GM19099 (cell line): ENCODE measurements around the gene PFDN5.

ENCODE experiments used
- POLR2A ChIP-seq: IDR thresholded peaks from 3 replicates; pipeline ENCODE4 v1.6.1; 2011; ENCODE audit warnings: low read depth; ENCODE audit not compliant: insufficient read length; ENCODE audit errors: extremely low read depth

The PFDN5 gene

GRCh38 chr12:53268630-53269562 lies 26.4 kb upstream of the PFDN5 start:
- no peak for TF ChIP-seq POLR2A

DNA sequence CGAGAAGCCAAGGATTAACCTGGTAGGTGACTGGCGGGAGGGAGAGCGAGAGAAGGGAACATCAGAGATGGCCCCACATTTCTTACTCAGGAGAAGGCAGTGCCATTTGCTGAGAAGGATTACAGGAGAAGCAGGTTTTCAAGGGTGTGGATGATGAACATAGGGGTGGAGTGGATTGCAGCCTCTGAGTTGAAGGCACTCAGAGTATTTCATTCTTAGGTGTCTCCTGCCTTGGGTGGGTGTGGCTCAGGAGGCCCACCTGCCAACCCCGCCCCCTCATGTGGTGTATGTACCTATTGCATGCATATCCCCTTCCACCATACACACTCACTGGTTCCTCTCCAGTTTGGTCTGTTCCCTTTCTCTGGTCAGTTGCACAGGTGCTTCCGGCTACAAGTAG lies 20.9 kb upstream of the PFDN5 start:
- no peak for TF ChIP-seq POLR2A

DNA sequence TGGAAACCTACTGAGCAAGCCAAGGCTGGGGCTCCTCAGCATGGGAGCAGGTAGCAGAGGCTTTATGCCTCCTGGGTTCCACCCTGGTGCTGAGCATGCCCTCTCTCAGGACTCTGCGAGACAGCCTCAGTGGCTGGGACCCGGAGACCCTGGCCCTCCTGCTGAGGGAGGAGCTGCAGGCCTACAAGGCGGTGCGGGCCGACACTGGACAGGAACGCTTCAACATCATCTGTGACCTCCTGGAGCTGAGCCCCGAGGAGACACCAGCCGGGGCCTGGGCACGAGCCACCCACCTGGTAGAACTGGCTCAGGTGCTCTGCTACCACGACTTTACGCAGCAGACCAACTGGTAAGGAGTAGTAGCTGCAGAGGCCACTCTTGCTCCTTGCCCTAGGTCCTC lies 18.8 kb upstream of the PFDN5 start:
- no peak for TF ChIP-seq POLR2A

- no peak for TF ChIP-seq POLR2A
Observed at GRCh38 chr12:53277981-53278380, 17.4 kb upstream of the PFDN5 start.

- no peak for TF ChIP-seq POLR2A
Observed at GRCh38 chr12:53279283-53279869, 16.0 kb upstream of the PFDN5 start.

DNA sequence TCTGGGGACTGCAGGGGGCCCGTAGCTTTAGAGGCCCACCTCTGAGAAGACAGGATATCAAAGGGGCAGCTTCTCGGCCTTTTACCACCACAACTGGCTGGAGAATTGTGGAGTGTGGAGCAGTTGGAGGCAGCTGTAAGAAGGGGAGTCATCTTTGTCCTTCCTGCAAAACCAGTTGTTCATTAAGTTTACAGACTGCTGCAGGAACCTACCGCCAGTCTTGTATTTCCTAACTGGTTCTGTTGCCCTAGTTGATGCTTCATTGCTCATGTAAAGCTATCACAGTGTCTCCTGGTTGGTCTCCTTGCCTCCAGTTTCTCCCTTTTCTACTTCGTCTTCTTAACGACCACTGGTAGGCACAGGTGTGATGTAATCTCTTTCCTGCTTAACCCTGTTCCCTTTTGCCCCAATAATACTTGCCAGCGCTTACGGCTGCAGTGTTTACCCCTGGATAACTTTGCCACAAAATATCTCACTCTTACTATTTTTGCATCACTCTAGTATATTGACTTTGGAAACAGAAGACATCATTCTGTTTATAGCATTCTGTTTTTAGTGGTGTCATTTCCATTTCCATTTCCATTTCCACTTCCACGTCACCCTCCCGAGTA lies 15.3 kb upstream of the PFDN5 start:
- TF ChIP-seq POLR2A = no peak

GRCh38 chr12:53286448-53286847 lies 8.9 kb upstream of the PFDN5 start:
- no peak for TF ChIP-seq POLR2A

GRCh38 chr12:53287741-53288216 lies 7.6 kb upstream of the PFDN5 start:
- TF ChIP-seq POLR2A = no peak

- no peak for TF ChIP-seq POLR2A
Observed at GRCh38 chr12:53288322-53288721, 7.0 kb upstream of the PFDN5 start.

- TF ChIP-seq POLR2A = no peak
Observed at GRCh38 chr12:53289891-53290290, 5.5 kb upstream of the PFDN5 start.

- TF ChIP-seq POLR2A = no peak
Observed at GRCh38 chr12:53290661-53291060, 4.7 kb upstream of the PFDN5 start.

- no peak for TF ChIP-seq POLR2A
Observed at GRCh38 chr12:53292426-53292825, 2.9 kb upstream of the PFDN5 start.

GRCh38 chr12:53295891-53296219 lies 513 bp downstream of the PFDN5 start:
- TF ChIP-seq POLR2A = no peak

DNA sequence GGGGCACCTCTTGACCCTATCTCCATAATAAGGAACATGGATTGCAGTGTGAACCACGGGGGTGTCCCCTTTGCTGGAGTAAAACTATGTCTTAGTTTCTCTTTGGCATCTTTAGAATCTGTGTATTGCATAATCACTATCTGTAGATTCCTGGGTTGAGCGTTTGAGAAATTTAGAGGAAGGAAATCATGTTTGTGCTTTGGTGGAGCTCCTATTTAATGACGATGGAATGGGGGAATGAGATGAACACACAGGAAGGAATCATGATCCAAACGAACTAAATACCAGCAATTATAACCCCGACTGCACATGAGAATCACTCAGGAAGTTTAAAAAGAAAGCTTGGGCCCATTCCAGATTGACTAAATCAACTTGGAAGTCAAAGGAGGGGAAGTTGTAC lies 2.8 kb downstream of the PFDN5 start:
- TF ChIP-seq POLR2A = no peak

DNA sequence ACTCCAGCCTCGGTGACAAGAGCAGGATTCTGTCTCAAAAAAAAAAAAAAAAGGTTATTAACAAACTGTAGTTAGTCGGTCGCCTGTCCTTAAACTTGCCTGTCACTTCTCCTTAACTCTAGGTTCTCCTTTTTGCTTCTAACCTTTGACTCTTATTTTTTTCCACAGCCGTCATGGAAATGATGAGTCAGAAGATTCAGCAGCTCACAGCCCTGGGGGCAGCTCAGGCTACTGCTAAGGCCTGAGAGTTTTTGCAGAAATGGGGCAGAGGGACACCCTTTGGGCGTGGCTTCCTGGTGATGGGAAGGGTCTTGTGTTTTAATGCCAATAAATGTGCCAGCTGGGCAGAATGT lies 3.7 kb downstream of the PFDN5 start:
- no peak for TF ChIP-seq POLR2A
